IMR-90 (cell line): ENCODE measurements around the gene MTRF1L. TPM values are rescaled to one million over a fixed set of nuclear protein-coding genes. Genes with fewer than 3 reads are reported as not detected.

Experiments
- ATAC-seq: fragments of 200-7000 bp; cut with Tn5 transposase; 2 replicates; pipeline ENCODE4 v1.9.1; 2020; ENCODE audit warnings: low read depth, mild to moderate bottlenecking, moderate library complexity
- BruUV-seq: library from RNA; stranded (reverse); fragments of 400-500 nt; replicated peaks from 2 replicates; lab custom pipeline; 2021; lab: Mats Ljungman, UMichigan
- CTCF ChIA-PET: fragments of 300-600 bp; formaldehyde crosslinking; extraction: SDS; loops from one replicate; lab custom pipeline; 2021; ENCODE audit warnings: antibody characterized with exemption; lab: Yijun Ruan, JAX
- POLR2A ChIA-PET: fragments of 300-600 bp; sonication (Branson Sonifier 250); formaldehyde crosslinking; loops from one replicate; lab custom pipeline; 2022; ENCODE audit warnings: antibody characterized with exemption; ENCODE audit not compliant: unreplicated experiment; lab: Charles Lee
- DNase-seq: peaks from one replicate; pipeline ENCODE4 v3.0.0; 2013
- H2AFZ ChIP-seq: replicated peaks from 2 replicates; pipeline ENCODE3; 2013; ENCODE audit warnings: low read length, mild to moderate bottlenecking; ENCODE audit not compliant: poor library complexity
- H2AK5ac ChIP-seq: 2 replicates; pipeline ENCODE4 v1.6.1; 2013; ENCODE audit warnings: low read depth, low read length, inconsistent platforms
- H2AK9ac ChIP-seq: replicated peaks from 2 replicates; pipeline ENCODE3; 2013; ENCODE audit warnings: mild to moderate bottlenecking, low read depth, low read length, moderate library complexity; ENCODE audit not compliant: poor library complexity
- H2BK120ac ChIP-seq: 2 replicates; pipeline ENCODE4 v1.6.1; 2013; ENCODE audit warnings: low read depth, low read length, inconsistent platforms
- H2BK15ac ChIP-seq: 3 replicates; pipeline ENCODE4 v1.6.1; 2013; ENCODE audit warnings: low read depth, low read length, inconsistent platforms
- H2BK20ac ChIP-seq: 2 replicates; pipeline ENCODE4 v1.6.1; 2013; ENCODE audit warnings: low read depth, mild to moderate bottlenecking, inconsistent platforms, low read length, moderate library complexity
- H2BK5ac ChIP-seq: 2 replicates; pipeline ENCODE4 v1.6.1; 2013; ENCODE audit warnings: mild to moderate bottlenecking, low read depth, low read length, inconsistent platforms; ENCODE audit not compliant: poor library complexity, severe bottlenecking
- H3K14ac ChIP-seq: replicated peaks from 2 replicates; pipeline ENCODE4 v1.6.1; 2013; ENCODE audit warnings: low read depth, low read length, inconsistent platforms
- H3K18ac ChIP-seq: 2 replicates; pipeline ENCODE4 v1.6.1; 2013; ENCODE audit warnings: low read depth, low read length, control low read depth
- H3K23ac ChIP-seq: 2 replicates; pipeline ENCODE4 v1.6.1; 2013; ENCODE audit warnings: low read depth, low read length, inconsistent platforms
- H3K27ac ChIP-seq: 2 replicates; pipeline ENCODE4 v1.5.1; 2013; ENCODE audit warnings: mild to moderate bottlenecking, control low read depth, low read length; ENCODE audit not compliant: insufficient read depth
- H3K27me3 ChIP-seq: 2 replicates; pipeline ENCODE4 v1.6.1; 2013; ENCODE audit warnings: low read length; ENCODE audit not compliant: control insufficient read depth, insufficient read depth
- H3K36me3 ChIP-seq: 2 replicates; pipeline ENCODE4 v1.6.1; 2013; ENCODE audit warnings: low read length, mixed read lengths; ENCODE audit not compliant: control insufficient read depth, insufficient read depth
- H3K4ac ChIP-seq: 2 replicates; pipeline ENCODE4 v1.6.1; 2013; ENCODE audit warnings: low read depth, low read length, inconsistent platforms
- H3K4me1 ChIP-seq: 2 replicates; pipeline ENCODE4 v1.6.1; 2013; ENCODE audit warnings: low read length, mixed read lengths; ENCODE audit not compliant: control insufficient read depth, insufficient read depth
- H3K4me2 ChIP-seq: 2 replicates; pipeline ENCODE4 v1.6.1; 2013; ENCODE audit warnings: low read depth, mild to moderate bottlenecking, control low read depth, low read length, moderate library complexity
- H3K4me3 ChIP-seq: 2 replicates; pipeline ENCODE4 v1.5.1; 2013; ENCODE audit warnings: low read depth, mild to moderate bottlenecking, control low read depth, low read length, moderate library complexity; ENCODE audit not compliant: insufficient read depth
- H3K56ac ChIP-seq: 2 replicates; pipeline ENCODE4 v1.6.1; 2013; ENCODE audit warnings: low read length, inconsistent platforms; ENCODE audit not compliant: insufficient read depth; ENCODE audit errors: extremely low read depth
- H3K79me1 ChIP-seq, 2 experiments: 2 replicates each; pipeline ENCODE4 v1.6.1; 2013; ENCODE audit warnings: low read length in 2 of 2, inconsistent platforms in 1 of 2, low read depth in 1 of 2
- H3K9ac ChIP-seq: 2 replicates; pipeline ENCODE4 v1.6.1; 2013; ENCODE audit warnings: low read depth, low read length, control low read depth
- H3K9me1 ChIP-seq: 2 replicates; pipeline ENCODE4 v1.6.1; 2013; ENCODE audit warnings: low read length, inconsistent platforms; ENCODE audit not compliant: insufficient read depth
- H3K9me3 ChIP-seq: 2 replicates; pipeline ENCODE4 v1.6.1; 2013; ENCODE audit warnings: low read length; ENCODE audit not compliant: control insufficient read depth, insufficient read depth
- H4K20me1 ChIP-seq: 2 replicates; pipeline ENCODE4 v1.6.1; 2013; ENCODE audit warnings: low read length, inconsistent platforms; ENCODE audit not compliant: insufficient read depth
- H4K5ac ChIP-seq: 2 replicates; pipeline ENCODE4 v1.6.1; 2013; ENCODE audit warnings: mild to moderate bottlenecking, low read depth, low read length, control low read depth
- H4K8ac ChIP-seq, 2 experiments: 2 replicates each; pipeline ENCODE4 v1.6.1; 2013; ENCODE audit warnings: low read depth in 2 of 2, low read length in 2 of 2, control low read depth in 1 of 2, inconsistent platforms in 1 of 2
- H4K91ac ChIP-seq: 2 replicates; pipeline ENCODE4 v1.6.1; 2013; ENCODE audit warnings: low read depth, low read length, inconsistent platforms; ENCODE audit not compliant: insufficient read depth
- CEBPB ChIP-seq: IDR thresholded peaks from 2 replicates; pipeline ENCODE4 v1.6.1; 2012; ENCODE audit warnings: low read depth, low read length, improper control_type of control experiment
- FOS ChIP-seq: fragments of 150-350 bp; IDR thresholded peaks from 2 replicates; pipeline ENCODE4 v1.6.1; 2016; ENCODE audit warnings: low read depth, low read length
- NFE2L2 ChIP-seq: fragments of 150-350 bp; IDR thresholded peaks from 2 replicates; pipeline ENCODE4 v1.6.1; 2016; ENCODE audit warnings: low read depth, mild to moderate bottlenecking, low read length
- POLR2A ChIP-seq: IDR thresholded peaks from 2 replicates; pipeline ENCODE4 v1.6.1; 2012; ENCODE audit warnings: mild to moderate bottlenecking, low read depth, low read length
- RAD21 ChIP-seq: IDR thresholded peaks from 2 replicates; pipeline ENCODE4 v1.6.1; 2012; ENCODE audit warnings: low read length, improper control_type of control experiment
- RFX5 ChIP-seq: IDR thresholded peaks from 2 replicates; pipeline ENCODE4 v1.8.0; 2012; ENCODE audit warnings: low read depth, mild to moderate bottlenecking, low read length, moderate library complexity
- WGBS, 2 experiments: methylation state at CpG; one replicate each; pipeline versions ENCODE4 v1.1.5 to v1.1.7; 2013; ENCODE audit warnings: missing lambda C conversion rate in 2 of 2; ENCODE audit not compliant: insufficient read length in 1 of 2; ENCODE audit errors: extremely low coverage in 2 of 2; 5-methylcytosine and 5-hydroxymethylcytosine counted together
- dilution Hi-C: fragments of 300-500 bp; cut with HindIII; formaldehyde crosslinking; loops from one replicate; pipeline ENCODE4 v1.14.3; 2018; ENCODE audit warnings: low sequenced_read_pairs; ENCODE audit not compliant: unreplicated experiment
- in situ Hi-C: fragments of 300-500 bp; cut with MboI; formaldehyde crosslinking; loops from 3 replicates; pipeline ENCODE4 v1.14.3; 2019; ENCODE audit warnings: low sequenced_read_pairs, inconsistent platforms, mixed read lengths
- intact Hi-C: fragments of 100-400 bp; cut with micrococcal nuclease; formaldehyde crosslinking; loops from 2 replicates; pipeline ENCODE4 v1.10.0; 2022
- polyA plus RNA-seq, 3 experiments: library from polyadenylated mRNA; depleted of rRNA; stranded (reverse); fragments of >200 nt; gene quantifications; 2 replicates each; pipeline ENCODE4 v1.2.3, GENCODE V29; 2012; ENCODE audit warnings: low replicate concordance in 1 of 3
- total RNA-seq: library from RNA; depleted of rRNA; stranded (reverse); fragments of >200 nt; gene quantifications from 2 replicates; pipeline ENCODE4 v1.2.3, GENCODE V29; 2012
- TF ChIP-seq, protein P1 (sequence below): fragments of 150-350 bp; IDR thresholded peaks from 2 replicates; pipeline ENCODE4 v1.6.1; 2016; ENCODE audit warnings: low read depth, mild to moderate bottlenecking, low read length, moderate library complexity, borderline replicate concordance
- TF ChIP-seq, protein P2 (sequence below): fragments of 150-350 bp; IDR thresholded peaks from 2 replicates; pipeline ENCODE4 v1.6.1; 2017; ENCODE audit warnings: mild to moderate bottlenecking, antibody characterized with exemption, low read length, low read depth

MTRF1L gene
- total and polyA plus RNA-seq, 2 of the 4 experiments (the other 2 are of a cell fraction): 6.9 to 11.1 TPM

DNA sequence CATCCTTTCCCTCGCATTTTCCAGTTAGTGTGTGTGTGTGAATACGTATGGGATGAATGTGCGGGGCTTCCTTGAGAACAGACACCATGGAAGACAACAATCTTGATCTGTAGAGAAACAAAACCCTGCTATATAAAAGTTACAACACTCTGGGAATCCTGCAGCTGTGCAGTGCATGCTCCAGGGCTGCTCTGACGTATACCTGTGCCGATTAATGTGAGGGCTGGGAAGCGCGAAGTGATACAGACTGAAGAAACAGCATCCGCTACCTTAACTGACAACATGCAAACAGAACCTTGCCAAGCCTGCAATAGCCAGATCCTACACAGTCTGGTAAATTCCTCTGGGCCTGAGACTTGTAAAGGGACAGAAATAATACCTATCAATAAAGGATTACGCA, 31.6 kb upstream of the MTRF1L start:
- no peak for DNase-seq
- Histone ChIP-seq H2AK5ac (no peak overlapping the region), H2AK9ac (no peak overlapping the region), H3K14ac (no peak overlapping the region), H4K91ac (no peak overlapping the region), H2AFZ (no peak overlapping the region), H3K18ac (no peak overlapping the region), H3K79me1 (no peaks in the 10 kb centered on the region; a peak in 1 of 4 replicates), H3K4me1 (peaks cover 7% of the 10 kb centered on the region), H3K9me3 (no peaks in the 10 kb centered on the region), H2BK20ac (no peak overlapping the region), H2BK120ac (no peak overlapping the region), H4K20me1 (no peaks in the 10 kb centered on the region), H3K23ac (no peak overlapping the region), H3K9me1 (no peaks in the 10 kb centered on the region), H3K27ac (no peak overlapping the region), H2BK15ac (no peak overlapping the region), H4K5ac (no peak overlapping the region), H3K36me3 (peaks cover 1% of the 10 kb centered on the region; the same call in 1 of the 2 replicates), H3K4ac (no peak overlapping the region), H3K4me2 (no peak overlapping the region), H2BK5ac (no peak overlapping the region), H4K8ac (no peak overlapping the region), H3K27me3 (no peaks in the 10 kb centered on the region), H3K4me3 (no peak overlapping the region), H3K56ac (no peak overlapping the region), H3K9ac (no peak overlapping the region)
- 100% methylated on average over 2 of the region's 9 CpGs; no CpG with 5 or more reads in 1 of the 2 experiments for WGBS, 2 experiments
- ChIA-PET POLR2A (no interaction called here), CTCF (no interaction called here)
- no peak for ATAC-seq
- dilution Hi-C loops: no loop called here
- BruUV-seq: no TSS peak
- intact Hi-C loops: loop anchor here (5.0 to 10.0 kb wide), 2 partner anchors 198 to 1121 kb away; no protein-coding TSS in a partner anchor
- TF ChIP-seq RAD21: no peak
- TF ChIP-seq, protein P1, sequence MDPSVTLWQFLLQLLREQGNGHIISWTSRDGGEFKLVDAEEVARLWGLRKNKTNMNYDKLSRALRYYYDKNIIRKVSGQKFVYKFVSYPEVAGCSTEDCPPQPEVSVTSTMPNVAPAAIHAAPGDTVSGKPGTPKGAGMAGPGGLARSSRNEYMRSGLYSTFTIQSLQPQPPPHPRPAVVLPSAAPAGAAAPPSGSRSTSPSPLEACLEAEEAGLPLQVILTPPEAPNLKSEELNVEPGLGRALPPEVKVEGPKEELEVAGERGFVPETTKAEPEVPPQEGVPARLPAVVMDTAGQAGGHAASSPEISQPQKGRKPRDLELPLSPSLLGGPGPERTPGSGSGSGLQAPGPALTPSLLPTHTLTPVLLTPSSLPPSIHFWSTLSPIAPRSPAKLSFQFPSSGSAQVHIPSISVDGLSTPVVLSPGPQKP: no peak
- no peak for TF ChIP-seq RFX5
- no peak for TF ChIP-seq FOS
- no peak for TF ChIP-seq NFE2L2
- TF ChIP-seq, protein P2, sequence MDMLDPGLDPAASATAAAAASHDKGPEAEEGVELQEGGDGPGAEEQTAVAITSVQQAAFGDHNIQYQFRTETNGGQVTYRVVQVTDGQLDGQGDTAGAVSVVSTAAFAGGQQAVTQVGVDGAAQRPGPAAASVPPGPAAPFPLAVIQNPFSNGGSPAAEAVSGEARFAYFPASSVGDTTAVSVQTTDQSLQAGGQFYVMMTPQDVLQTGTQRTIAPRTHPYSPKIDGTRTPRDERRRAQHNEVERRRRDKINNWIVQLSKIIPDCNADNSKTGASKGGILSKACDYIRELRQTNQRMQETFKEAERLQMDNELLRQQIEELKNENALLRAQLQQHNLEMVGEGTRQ: no peak
- no peak for TF ChIP-seq CEBPB
- TF ChIP-seq POLR2A: no peak
- in situ Hi-C loops: loop anchor here (25.0 kb wide), 2 partner anchors 478 to 1128 kb away; no protein-coding TSS in a partner anchor
